ENCODE measurements around the gene DEPP1.

Gene DEPP1

GRCh38 chr10:44931621-44932516 lies 46.7 kb downstream of the DEPP1 start:
- DNase-seq = no peak

GRCh38 chr10:44930904-44931620 lies 47.5 kb downstream of the DEPP1 start:
- DNase-seq = no peak

DNA sequence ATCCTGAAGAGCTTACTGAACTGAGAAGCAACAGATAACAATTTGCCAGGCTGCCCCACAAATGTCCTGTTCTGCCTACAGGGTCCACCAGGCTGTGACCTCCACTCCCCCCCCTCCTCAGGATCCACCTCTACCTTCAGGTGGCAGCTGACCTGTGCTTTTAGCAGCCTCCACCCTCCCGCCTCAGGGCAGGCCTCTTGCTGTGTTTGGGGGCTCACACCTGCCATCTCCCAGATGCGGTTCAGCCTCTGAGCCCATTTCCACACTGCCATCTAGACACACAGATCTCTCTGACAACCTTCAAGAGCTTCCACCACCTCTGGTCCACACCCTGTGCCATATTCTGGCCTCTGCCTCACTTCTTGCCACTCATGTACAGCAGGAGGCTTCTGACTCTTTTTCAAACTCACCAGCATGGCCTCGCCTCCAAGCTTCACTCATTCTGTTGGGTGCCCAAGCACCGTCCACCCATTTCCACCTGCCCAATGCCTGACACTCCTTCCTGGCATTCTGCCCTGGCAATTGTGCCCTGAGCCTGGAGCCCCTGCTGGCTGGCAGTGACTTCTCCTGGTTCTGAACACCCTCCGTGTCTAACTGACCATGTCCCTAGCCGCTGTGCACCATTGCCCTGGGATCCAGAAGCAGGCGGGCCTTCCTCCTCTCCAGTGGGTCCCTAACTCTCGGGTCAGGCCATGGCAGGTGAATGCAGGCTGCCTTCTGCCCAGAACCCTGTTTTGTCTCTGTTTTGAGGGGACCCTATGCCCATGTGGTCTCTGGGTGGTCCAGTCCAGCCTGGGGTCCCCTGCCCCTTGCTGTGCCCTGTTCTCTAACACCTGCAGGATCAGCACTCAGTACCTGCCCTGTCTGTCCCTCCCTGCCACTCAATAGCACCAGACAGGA lies 49.0 kb downstream of the DEPP1 start:
- no peak for DNase-seq

- no peak for DNase-seq
Observed at GRCh38 chr10:44928462-44928861, 50.1 kb downstream of the DEPP1 start.

- DNase-seq = no peak
Observed at GRCh38 chr10:44927352-44927751, 51.3 kb downstream of the DEPP1 start.

- no peak for DNase-seq
Observed at GRCh38 chr10:44926751-44927351, 51.8 kb downstream of the DEPP1 start.
